ENCODE results near the gene CMTM7. TPM values are rescaled to one million over a fixed set of nuclear protein-coding genes. Genes with fewer than 3 reads are reported as not detected.
"Not testable (repeated sequence)": the region's sequence is repeated elsewhere in the genome, so short reads cannot be mapped to it uniquely, and the experiment has no call there.

CMTM7 gene
- total and polyA plus RNA-seq, 11 donors = 2.3 to 16.8 (median 3.6) TPM

GRCh38 chr3:32381922-32382321 is 9.7 kb upstream of the CMTM7 start:
- no peak overlapping the region for H3K27ac ChIP-seq
- WGBS, 4 donors = 85 to 94% (median 90%) methylated on average over 7 of the region's 7 CpGs
- H3K4me1 ChIP-seq = peaks cover 0 to 15% (median 0%) of the 10 kb centered on the region in 12 donors
- DNase-seq = no peak
- H3K27me3 ChIP-seq = peaks cover 0 to 2% (median 0%) of the 10 kb centered on the region in 9 donors
- no peak overlapping the region for H3K4me3 ChIP-seq
- H3K9me3 ChIP-seq = no peaks in the 10 kb centered on the region
- intact Hi-C loops (cut with DNase I) = loop anchor here in 1 of 10 donors (10.0 kb wide), 1 partner anchor 293 kb away; no protein-coding TSS in a partner anchor
- TF ChIP-seq, protein P1, sequence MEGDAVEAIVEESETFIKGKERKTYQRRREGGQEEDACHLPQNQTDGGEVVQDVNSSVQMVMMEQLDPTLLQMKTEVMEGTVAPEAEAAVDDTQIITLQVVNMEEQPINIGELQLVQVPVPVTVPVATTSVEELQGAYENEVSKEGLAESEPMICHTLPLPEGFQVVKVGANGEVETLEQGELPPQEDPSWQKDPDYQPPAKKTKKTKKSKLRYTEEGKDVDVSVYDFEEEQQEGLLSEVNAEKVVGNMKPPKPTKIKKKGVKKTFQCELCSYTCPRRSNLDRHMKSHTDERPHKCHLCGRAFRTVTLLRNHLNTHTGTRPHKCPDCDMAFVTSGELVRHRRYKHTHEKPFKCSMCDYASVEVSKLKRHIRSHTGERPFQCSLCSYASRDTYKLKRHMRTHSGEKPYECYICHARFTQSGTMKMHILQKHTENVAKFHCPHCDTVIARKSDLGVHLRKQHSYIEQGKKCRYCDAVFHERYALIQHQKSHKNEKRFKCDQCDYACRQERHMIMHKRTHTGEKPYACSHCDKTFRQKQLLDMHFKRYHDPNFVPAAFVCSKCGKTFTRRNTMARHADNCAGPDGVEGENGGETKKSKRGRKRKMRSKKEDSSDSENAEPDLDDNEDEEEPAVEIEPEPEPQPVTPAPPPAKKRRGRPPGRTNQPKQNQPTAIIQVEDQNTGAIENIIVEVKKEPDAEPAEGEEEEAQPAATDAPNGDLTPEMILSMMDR (IDR thresholded peaks at IDR 0.05) = no peak
- no peak for TF ChIP-seq POLR2A (IDR thresholded peaks at IDR 0.05)
- no peak for ATAC-seq
- no peaks in the 10 kb centered on the region for H3K36me3 ChIP-seq

DNA sequence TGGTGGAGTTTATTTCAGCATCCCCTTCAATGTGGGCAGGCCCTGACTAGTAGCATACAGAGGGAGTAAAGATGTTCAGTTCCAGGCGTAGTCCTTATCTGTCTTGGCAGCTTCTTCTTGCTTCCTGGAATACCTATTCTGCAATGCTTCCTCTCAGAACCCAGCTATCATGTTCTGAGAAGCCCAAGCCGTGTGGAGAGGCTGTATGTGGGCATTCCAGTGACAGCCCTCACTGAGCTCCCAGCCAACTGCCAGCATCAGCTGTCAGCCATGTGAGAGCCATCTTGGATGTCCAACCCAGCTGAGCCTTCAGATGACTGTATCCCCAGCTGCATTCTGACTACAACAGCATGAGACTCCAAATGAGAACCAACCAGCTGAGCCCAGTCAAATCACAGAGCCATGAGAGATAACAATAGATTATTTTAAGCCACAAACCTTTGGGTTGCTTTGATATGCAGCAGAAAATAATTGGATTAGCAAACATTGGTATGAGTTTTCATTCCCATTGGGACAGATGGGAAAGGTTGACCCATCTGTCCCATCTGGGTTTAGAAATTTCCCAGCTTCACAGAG is 8.4 kb upstream of the CMTM7 start:
- no peak for ATAC-seq
- Histone ChIP-seq H3K36me3 (no peaks in the 10 kb centered on the region), H3K4me3 (no peak overlapping the region), H3K27ac (no peak overlapping the region), H3K27me3 (peaks cover 0 to 2% (median 0%) of the 10 kb centered on the region in 9 donors), H3K9me3 (no peaks in the 10 kb centered on the region), H3K4me1 (peaks cover 0 to 15% (median 0%) of the 10 kb centered on the region in 12 donors)
- intact Hi-C loops (cut with DNase I) = loop anchor here in 1 of 10 donors (10.0 kb wide), 1 partner anchor 292 kb away; no protein-coding TSS in a partner anchor
- TF ChIP-seq, protein P1 (IDR thresholded peaks at IDR 0.05) = no peak
- TF ChIP-seq POLR2A (IDR thresholded peaks at IDR 0.05) = no peak
- no peak for DNase-seq
- WGBS, 4 donors = 53 to 82% (median 61%) methylated on average over 2 of the region's 2 CpGs

- H3K4me3 ChIP-seq = no peak overlapping the region
- WGBS, 4 donors = 21 to 39% (median 29%) methylated on average over 5 of the region's 5 CpGs
- peaks cover 0 to 10% (median 0%) of the 10 kb centered on the region in 12 donors for H3K4me1 ChIP-seq
- TF ChIP-seq, protein P1 (IDR thresholded peaks at IDR 0.05) = no peak
- no peak for TF ChIP-seq POLR2A (IDR thresholded peaks at IDR 0.05)
- H3K27ac ChIP-seq = no peak overlapping the region
- H3K36me3 ChIP-seq = no peaks in the 10 kb centered on the region
- intact Hi-C loops (cut with DNase I) = loop anchor here in 1 of 10 donors (10.0 kb wide), 1 partner anchor 290 kb away; no protein-coding TSS in a partner anchor
- ATAC-seq (peak in 3 of 4 donors; percentile 61 to 87 (median 70)), DNase-seq (peak in 3 of 5 donors; percentile 29 to 41 (median 30))
- peaks cover 0 to 2% (median 0%) of the 10 kb centered on the region in 9 donors for H3K27me3 ChIP-seq
- no peaks in the 10 kb centered on the region for H3K9me3 ChIP-seq
Observed at GRCh38 chr3:32384938-32385337, 6.7 kb upstream of the CMTM7 start.

DNA sequence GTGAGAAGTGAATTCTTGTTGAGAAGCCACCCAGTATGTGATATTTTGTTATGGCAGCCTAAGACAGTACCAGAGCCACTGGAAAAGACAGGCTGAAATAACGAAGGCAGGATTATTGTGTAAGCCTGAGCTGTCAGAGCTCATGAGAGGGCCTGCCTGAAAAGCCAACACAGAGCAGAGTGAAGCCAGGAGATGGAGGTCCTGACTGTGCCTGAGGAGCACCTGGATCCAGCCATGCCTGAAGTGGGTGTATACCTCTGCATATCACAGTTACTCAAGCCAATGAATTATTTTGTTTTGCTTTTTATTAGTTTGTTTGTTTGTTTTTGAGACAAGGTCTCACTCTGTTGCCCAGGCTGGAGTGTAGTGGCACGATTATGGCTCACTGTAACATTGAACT is 4.1 kb upstream of the CMTM7 start:
- DNase-seq (no peak), ATAC-seq (no peak)
- intact Hi-C loops (cut with DNase I) = loop anchor here in 1 of 10 donors (10.0 kb wide), 1 partner anchor 287 kb away; no protein-coding TSS in a partner anchor
- Histone ChIP-seq H3K9me3 (no peaks in the 10 kb centered on the region), H3K27ac (no peak overlapping the region), H3K4me1 (peaks cover 0 to 15% (median 6%) of the 10 kb centered on the region in 12 donors), H3K36me3 (no peaks in the 10 kb centered on the region), H3K4me3 (no peak overlapping the region), H3K27me3 (no peaks in the 10 kb centered on the region)
- TF ChIP-seq POLR2A (IDR thresholded peaks at IDR 0.05) = no peak
- TF ChIP-seq, protein P1 (IDR thresholded peaks at IDR 0.05) = no peak
- 90 to 97% (median 92%) methylated on average over 2 of the region's 2 CpGs for WGBS, 4 donors

GRCh38 chr3:32389577-32389976 is 2.1 kb upstream of the CMTM7 start:
- peaks cover 0 to 28% (median 10%) of the 10 kb centered on the region in 12 donors for H3K4me1 ChIP-seq
- H3K4me3 ChIP-seq, H3K27ac ChIP-seq, H3K36me3 ChIP-seq, H3K27me3 ChIP-seq, H3K9me3 ChIP-seq, ATAC-seq, DNase-seq: not testable (repeated sequence)
- WGBS, 4 donors = 88 to 95% (median 93%) methylated on average over 2 of the region's 2 CpGs
- intact Hi-C loops (cut with DNase I) = loop anchor here in 1 of 10 donors (10.0 kb wide), 1 partner anchor 285 kb away; no protein-coding TSS in a partner anchor
